B cell (primary cell): Measurements from ENCODE around the gene RTP1.
"Not testable (repeated sequence)": the region's sequence is repeated elsewhere in the genome, so short reads cannot be mapped to it uniquely, and the experiment has no call there.

Experiments
- EZH2 ChIP-seq: IDR thresholded peaks from 2 replicates; pipeline ENCODE4 v1.6.1; 2012; ENCODE audit warnings: borderline replicate concordance, low read depth, mild to moderate bottlenecking, moderate library complexity, low read length; ENCODE audit not compliant: insufficient read depth, poor library complexity, severe bottlenecking
- TF ChIP-seq, protein P1 (sequence below): fragments of 200-600 bp; IDR thresholded peaks from one replicate; pipeline ENCODE4 v1.8.0; 2022; ENCODE audit warnings: antibody characterized with exemption, mild to moderate bottlenecking

DNA sequence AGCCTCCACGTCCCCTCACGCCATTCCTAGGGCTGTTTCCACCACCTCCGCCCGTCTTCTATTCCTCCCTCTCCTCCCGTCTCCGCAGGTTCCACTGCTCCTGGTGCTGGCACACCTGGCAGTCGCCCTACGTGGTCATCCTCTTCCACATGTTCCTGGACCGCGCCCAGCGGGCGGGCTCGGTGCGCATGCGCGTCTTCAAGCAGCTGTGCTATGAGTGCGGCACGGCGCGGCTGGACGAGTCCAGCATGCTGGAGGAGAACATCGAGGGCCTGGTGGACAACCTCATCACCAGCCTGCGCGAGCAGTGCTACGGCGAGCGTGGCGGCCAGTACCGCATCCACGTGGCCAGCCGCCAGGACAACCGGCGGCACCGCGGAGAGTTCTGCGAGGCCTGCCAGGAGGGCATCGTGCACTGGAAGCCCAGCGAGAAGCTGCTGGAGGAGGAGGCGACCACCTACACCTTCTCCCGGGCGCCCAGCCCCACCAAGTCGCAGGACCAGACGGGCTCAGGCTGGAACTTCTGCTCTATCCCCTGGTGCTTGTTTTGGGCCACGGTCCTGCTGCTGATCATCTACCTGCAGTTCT, 2.3 kb downstream of the RTP1 start:
- TF ChIP-seq, protein P1, sequence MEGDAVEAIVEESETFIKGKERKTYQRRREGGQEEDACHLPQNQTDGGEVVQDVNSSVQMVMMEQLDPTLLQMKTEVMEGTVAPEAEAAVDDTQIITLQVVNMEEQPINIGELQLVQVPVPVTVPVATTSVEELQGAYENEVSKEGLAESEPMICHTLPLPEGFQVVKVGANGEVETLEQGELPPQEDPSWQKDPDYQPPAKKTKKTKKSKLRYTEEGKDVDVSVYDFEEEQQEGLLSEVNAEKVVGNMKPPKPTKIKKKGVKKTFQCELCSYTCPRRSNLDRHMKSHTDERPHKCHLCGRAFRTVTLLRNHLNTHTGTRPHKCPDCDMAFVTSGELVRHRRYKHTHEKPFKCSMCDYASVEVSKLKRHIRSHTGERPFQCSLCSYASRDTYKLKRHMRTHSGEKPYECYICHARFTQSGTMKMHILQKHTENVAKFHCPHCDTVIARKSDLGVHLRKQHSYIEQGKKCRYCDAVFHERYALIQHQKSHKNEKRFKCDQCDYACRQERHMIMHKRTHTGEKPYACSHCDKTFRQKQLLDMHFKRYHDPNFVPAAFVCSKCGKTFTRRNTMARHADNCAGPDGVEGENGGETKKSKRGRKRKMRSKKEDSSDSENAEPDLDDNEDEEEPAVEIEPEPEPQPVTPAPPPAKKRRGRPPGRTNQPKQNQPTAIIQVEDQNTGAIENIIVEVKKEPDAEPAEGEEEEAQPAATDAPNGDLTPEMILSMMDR: not testable (repeated sequence)
- not testable (repeated sequence) for TF ChIP-seq EZH2
